ENCODE measurements around the gene STXBP6. TPM values are rescaled to one million over a fixed set of nuclear protein-coding genes. Genes with fewer than 3 reads are reported as not detected.

STXBP6 gene
- total RNA-seq, 4 donors from 2014 or later: 11.9 to 30.5 (median 14.6) TPM

DNA sequence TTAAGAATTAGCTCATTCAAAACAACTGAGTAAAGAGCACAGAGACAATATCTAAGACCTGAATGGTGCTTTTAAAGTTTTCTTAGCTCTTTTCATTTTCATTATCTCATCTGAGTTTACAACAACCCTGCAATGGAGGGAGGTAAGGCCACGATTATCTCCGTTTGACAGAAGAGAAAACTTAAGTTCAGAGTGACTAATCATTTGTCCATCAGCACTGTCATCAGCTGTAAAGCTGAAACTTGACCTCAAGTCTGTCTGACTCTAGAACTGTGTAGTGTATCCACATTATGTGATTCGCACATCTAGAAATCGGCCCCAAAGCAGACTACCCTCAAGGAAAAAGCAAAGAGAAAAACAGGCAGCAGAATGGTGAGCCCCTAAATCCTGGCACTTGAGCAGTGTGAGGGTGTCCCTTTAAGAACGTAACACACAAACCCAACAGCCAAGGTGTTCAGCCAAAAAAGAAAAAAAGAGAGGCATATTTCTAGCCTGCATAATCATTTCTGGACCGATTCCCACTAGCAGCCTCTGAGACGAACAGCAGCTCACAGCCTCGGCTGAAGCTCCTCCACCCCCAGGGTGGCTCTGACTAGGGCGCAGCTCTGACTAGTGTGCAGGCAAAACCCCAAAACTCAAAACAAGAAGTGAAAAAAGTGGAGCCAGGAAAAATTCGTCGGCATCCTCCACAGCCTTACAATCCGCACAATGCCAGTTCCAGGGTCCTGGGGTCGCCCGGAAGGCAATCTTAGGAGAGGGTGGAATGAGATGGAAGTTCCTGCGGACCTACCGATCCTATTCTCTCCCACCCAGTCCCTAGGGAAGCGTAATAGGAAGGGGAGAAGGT lies 1.6 kb downstream of the STXBP6 start:
- intact Hi-C loops (cut with DNase I; ENCODE audit: low total_unique reads): no loop called here
- DNase-seq: peak; percentile 57 to 58
- H3K4me1 ChIP-seq: peaks cover 0 to 4% of the 10 kb centered on the region in 2 donors
- H3K27ac ChIP-seq: peak overlapping the region; percentile 55 to 56
- no peaks in the 10 kb centered on the region for H3K27me3 ChIP-seq
- no peaks in the 10 kb centered on the region for H3K9me3 ChIP-seq
- no peak for TF ChIP-seq POLR2A (IDR thresholded peaks at IDR 0.05)
- TF ChIP-seq, protein P1, sequence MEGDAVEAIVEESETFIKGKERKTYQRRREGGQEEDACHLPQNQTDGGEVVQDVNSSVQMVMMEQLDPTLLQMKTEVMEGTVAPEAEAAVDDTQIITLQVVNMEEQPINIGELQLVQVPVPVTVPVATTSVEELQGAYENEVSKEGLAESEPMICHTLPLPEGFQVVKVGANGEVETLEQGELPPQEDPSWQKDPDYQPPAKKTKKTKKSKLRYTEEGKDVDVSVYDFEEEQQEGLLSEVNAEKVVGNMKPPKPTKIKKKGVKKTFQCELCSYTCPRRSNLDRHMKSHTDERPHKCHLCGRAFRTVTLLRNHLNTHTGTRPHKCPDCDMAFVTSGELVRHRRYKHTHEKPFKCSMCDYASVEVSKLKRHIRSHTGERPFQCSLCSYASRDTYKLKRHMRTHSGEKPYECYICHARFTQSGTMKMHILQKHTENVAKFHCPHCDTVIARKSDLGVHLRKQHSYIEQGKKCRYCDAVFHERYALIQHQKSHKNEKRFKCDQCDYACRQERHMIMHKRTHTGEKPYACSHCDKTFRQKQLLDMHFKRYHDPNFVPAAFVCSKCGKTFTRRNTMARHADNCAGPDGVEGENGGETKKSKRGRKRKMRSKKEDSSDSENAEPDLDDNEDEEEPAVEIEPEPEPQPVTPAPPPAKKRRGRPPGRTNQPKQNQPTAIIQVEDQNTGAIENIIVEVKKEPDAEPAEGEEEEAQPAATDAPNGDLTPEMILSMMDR (IDR thresholded peaks at IDR 0.05): no peak
- H3K4me3 ChIP-seq: peak overlapping the region; percentile 34 to 49
- no peaks in the 10 kb centered on the region for H3K36me3 ChIP-seq

DNA sequence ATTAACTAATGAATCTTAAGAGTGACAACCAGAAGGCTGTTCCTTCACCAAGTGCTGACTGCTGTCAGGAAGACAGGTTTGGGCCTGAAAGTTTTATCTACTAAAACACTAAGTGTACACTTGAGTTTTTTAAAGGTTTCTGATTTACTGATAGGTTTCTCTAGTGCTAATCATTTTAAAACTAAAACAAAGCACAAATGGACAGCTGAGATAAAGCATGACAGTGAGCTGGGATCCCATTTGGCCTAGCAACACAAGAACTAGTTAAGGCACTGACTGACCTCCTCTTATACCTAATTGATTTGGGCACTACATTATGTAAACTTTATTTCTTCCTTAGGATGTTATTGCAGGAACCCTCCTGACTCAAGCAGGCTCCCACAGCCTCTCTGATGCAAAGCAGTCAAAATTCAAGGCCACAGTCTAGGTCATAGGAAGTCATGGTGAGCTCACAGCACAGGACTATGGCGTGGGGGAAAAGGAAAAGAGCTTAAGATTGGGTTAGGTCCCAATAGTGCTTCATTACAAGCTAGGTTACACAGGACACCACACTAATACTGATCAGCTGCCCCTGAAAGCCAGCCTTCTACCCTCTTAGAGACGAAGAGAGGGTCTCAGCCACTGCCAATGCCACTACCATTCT lies 3.5 kb downstream of the STXBP6 start:
- Histone ChIP-seq H3K4me1 (peaks cover 0 to 4% of the 10 kb centered on the region in 2 donors), H3K9me3 (no peaks in the 10 kb centered on the region), H3K36me3 (no peaks in the 10 kb centered on the region), H3K4me3 (no peak overlapping the region), H3K27ac (no peak overlapping the region), H3K27me3 (no peaks in the 10 kb centered on the region)
- intact Hi-C loops (cut with DNase I; ENCODE audit: low total_unique reads): no loop called here
- DNase-seq: no peak
- TF ChIP-seq POLR2A (IDR thresholded peaks at IDR 0.05): no peak
- TF ChIP-seq, protein P1 (IDR thresholded peaks at IDR 0.05): no peak

DNA sequence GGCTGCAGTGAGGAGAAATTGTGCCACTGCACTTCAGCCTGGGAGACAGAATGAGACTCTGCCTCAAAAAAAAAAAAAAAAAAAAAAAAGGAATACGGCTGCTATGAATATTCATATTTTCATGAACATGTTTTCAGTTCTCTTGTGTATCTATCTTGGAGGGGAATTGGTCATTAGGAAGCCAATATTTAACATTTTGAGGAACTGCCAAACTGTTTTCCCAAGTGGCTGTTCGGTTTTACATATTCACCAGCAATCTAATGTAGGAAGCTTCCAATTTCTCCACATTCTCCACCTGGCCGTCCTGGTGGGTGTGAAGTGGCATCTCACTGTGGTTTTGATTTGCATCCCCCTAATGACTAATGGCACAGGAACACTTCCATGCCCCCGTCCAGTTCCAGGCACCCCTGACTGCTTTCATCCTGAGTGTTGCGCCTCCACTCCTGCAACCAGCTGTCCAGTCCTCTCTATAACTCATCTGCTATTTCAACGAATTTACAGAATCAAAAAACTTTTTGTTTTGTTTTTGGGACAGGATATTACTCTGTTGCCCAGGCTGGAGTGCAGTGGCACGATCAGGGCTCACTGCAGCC lies 5.7 kb downstream of the STXBP6 start:
- H3K4me3 ChIP-seq: no peak overlapping the region
- H3K4me1 ChIP-seq: no peaks in the 10 kb centered on the region
- DNase-seq: no peak
- H3K27ac ChIP-seq: no peak overlapping the region
- no peaks in the 10 kb centered on the region for H3K9me3 ChIP-seq
- intact Hi-C loops (cut with DNase I; ENCODE audit: low total_unique reads): no loop called here
- H3K36me3 ChIP-seq: no peaks in the 10 kb centered on the region
- H3K27me3 ChIP-seq: no peaks in the 10 kb centered on the region
- TF ChIP-seq, protein P1 (IDR thresholded peaks at IDR 0.05): no peak
- TF ChIP-seq POLR2A (IDR thresholded peaks at IDR 0.05): no peak

DNA sequence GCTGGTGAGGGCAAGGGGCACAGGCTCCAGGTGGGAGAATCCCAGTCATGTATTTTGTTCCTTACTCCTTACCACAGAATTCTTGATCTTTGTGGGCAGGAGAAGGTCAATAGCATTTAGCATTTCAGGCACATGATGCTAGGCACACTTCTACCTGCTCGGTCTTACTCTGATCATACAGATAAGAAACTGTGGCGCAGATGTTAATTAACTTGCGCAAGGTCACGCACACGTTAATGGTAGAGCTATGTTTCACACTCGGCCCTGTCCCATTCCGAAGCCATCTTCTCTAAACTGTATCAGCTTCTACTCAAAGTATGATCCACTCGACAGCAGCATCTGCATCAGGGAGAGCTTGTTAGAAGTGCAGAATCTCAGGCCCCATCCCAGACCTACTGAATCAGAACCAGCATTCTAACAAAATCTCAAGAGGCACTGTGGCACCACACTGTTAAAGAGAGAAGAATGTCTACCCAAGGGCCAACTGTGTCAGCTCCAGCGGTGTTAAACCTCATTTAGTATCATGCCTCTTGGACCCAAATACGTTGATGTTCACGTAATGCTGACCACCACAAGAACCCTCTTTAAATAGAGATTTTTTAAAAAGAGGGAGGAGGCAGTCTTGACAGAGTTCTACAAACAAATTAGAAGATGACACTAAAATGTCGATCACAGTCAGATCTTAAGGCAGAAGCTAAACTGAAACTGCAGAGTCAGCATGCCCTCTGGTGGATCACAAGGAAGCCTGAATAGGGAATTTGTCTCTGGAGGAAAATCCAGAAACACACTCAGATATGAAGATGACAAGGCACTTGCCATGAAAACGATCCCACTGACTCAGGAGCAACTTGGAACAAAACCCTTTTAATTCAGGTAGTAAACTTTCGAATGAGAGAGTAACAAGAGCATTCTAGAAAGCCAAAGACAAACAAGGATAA lies 7.3 kb downstream of the STXBP6 start:
- H3K9me3 ChIP-seq: no peaks in the 10 kb centered on the region
- no peak overlapping the region for H3K27ac ChIP-seq
- H3K4me1 ChIP-seq: no peaks in the 10 kb centered on the region
- no peak for DNase-seq
- no peaks in the 10 kb centered on the region for H3K36me3 ChIP-seq
- no peaks in the 10 kb centered on the region for H3K27me3 ChIP-seq
- no peak overlapping the region for H3K4me3 ChIP-seq
- intact Hi-C loops (cut with DNase I; ENCODE audit: low total_unique reads): no loop called here
- TF ChIP-seq, protein P1 (IDR thresholded peaks at IDR 0.05): peak; percentile 32 to 53 (median 46)
- no peak for TF ChIP-seq POLR2A (IDR thresholded peaks at IDR 0.05)

All from uterus (tissue), 4 donors.